ENCODE results near the gene TAS2R39.

DNA sequence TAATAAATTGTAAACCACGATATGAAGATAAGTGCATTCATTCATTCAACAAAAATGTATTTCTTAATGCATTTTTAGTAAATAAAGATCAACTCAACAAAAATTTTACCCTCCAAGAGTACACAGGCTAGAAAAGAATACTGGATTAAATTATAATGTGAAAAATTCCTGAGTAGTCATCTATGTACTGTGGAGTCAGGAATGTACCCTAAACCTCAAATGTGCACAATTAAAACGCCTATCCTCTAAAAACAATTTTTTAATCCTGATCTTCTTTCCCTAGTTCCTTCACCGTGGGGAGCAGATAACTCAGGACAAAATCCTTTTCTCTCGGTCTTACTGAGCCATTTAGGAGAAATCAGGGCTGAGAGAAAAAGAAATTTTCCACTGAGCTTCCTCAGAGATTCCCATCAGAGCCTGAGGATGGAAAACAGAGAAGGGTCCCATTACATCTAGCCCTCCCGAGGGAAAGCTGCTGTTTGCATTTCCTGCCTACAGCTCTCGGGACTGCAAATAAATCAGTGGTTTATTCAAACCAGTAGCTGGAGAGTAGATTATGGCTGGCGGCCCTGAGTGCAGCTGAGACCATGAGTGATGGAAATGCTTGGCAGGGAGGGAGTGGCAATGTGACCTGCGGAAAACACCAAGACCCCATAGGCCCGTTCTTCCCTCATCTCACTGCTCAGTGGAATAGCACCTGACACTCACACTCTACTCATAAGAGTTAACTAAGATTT, 46.0 kb downstream of the TAS2R39 start:
- TF ChIP-seq, protein P1, sequence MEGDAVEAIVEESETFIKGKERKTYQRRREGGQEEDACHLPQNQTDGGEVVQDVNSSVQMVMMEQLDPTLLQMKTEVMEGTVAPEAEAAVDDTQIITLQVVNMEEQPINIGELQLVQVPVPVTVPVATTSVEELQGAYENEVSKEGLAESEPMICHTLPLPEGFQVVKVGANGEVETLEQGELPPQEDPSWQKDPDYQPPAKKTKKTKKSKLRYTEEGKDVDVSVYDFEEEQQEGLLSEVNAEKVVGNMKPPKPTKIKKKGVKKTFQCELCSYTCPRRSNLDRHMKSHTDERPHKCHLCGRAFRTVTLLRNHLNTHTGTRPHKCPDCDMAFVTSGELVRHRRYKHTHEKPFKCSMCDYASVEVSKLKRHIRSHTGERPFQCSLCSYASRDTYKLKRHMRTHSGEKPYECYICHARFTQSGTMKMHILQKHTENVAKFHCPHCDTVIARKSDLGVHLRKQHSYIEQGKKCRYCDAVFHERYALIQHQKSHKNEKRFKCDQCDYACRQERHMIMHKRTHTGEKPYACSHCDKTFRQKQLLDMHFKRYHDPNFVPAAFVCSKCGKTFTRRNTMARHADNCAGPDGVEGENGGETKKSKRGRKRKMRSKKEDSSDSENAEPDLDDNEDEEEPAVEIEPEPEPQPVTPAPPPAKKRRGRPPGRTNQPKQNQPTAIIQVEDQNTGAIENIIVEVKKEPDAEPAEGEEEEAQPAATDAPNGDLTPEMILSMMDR (IDR thresholded peaks at IDR 0.05): no peak
- no peak for TF ChIP-seq EZH2 (IDR thresholded peaks at IDR 0.05)
